Neutrophil (primary cell): ENCODE results near the gene MGMT.

Experiments
- H3K27ac ChIP-seq: fragments of 200-600 bp; sonication (generic); 2 replicates; pipeline ENCODE4 v1.5.1; 2016; ENCODE audit warnings: mild to moderate bottlenecking, moderate library complexity
- H3K27me3 ChIP-seq: fragments of 200-600 bp; sonication (generic); 2 replicates; pipeline ENCODE4 v1.6.0; 2016; ENCODE audit warnings: mild to moderate bottlenecking
- H3K36me3 ChIP-seq: fragments of 200-600 bp; sonication (generic); 2 replicates; pipeline ENCODE4 v1.5.1; 2017
- H3K4me1 ChIP-seq, 2 experiments: fragments of 200-600 bp in 1 of 2; sonication (generic) in 1 of 2; 1 replicate in 1 of 2; 2 replicates in 1 of 2; pipeline versions ENCODE4 v1.5.1 to v1.6.1; 2013 to 2016; ENCODE audit warnings: low read depth in 1 of 2, low read length in 1 of 2, mild to moderate bottlenecking in 1 of 2, moderate library complexity in 1 of 2; ENCODE audit not compliant: control insufficient read depth in 1 of 2, insufficient read depth in 1 of 2
- H3K4me3 ChIP-seq, 2 experiments: fragments of 200-600 bp in 1 of 2; sonication (generic) in 1 of 2; 1 replicate in 1 of 2; 2 replicates in 1 of 2; pipeline ENCODE4 v1.5.1; 2013 to 2016; ENCODE audit warnings: low read depth in 1 of 2, low read length in 1 of 2, mild to moderate bottlenecking in 1 of 2, moderate library complexity in 1 of 2
- H3K9me3 ChIP-seq: fragments of 200-600 bp; sonication (generic); 2 replicates; pipeline ENCODE4 v1.5.1; 2016
- CTCF ChIP-seq: fragments of 200-600 bp; sonication (generic); IDR thresholded peaks from 2 replicates; pipeline ENCODE4 v1.5.1; 2016; ENCODE audit warnings: antibody characterized with exemption

The MGMT gene

DNA sequence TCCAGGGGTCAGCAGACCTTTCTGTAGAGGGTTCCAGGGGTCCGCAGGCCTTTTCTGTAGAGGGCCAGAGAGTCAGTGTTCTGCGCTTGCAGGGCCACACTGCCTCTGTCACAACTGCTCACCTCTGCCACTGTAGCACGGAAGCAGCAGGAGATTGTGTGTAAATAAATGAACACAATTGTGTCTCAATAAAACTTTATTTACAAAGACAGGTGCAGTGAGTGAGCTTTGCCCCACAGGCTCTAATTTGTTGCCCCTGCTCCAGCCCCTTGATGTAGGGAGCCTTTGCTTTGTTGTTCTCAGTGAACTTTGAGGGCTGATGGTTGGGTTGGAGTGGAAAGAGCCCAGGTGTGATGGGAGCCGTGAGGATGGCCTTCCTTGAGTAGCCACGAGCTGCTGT, 67.8 kb downstream of the MGMT start:
- H3K9me3 ChIP-seq, result no peaks in the 10 kb centered on the region
- H3K36me3 ChIP-seq, result peaks cover 4% of the 10 kb centered on the region
- no peak for TF ChIP-seq CTCF
- H3K4me1 ChIP-seq, result peaks cover 0 to 3% of the 10 kb centered on the region in 2 experiments
- no peak overlapping the region for H3K4me3 ChIP-seq
- no peak overlapping the region for H3K27ac ChIP-seq
- H3K27me3 ChIP-seq, result no peaks in the 10 kb centered on the region

DNA sequence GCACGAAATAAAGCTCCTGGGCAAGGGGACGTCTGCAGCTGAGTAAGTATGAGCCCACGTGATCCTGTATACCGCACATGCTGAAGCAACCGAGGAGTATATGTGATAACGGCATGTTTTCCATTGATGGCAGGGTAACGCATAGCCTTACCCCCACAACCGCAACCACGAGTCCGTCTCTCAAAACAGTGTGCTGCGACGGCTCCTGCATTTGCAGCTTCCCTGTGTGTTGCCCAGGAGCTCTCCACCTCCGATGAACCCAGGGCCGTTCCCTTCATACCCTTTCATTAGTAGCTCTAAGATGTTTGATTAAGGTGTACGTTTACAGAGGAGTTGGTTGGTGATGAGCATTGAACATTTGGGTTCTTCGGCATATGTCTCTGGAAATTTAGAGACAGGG, 69.3 kb downstream of the MGMT start:
- Histone ChIP-seq H3K9me3 (no peaks in the 10 kb centered on the region), H3K36me3 (peaks cover 4% of the 10 kb centered on the region), H3K27me3 (no peaks in the 10 kb centered on the region), H3K4me1 (peaks cover 0 to 3% of the 10 kb centered on the region in 2 experiments), H3K27ac (no peak overlapping the region), H3K4me3 (no peak overlapping the region)
- no peak for TF ChIP-seq CTCF

DNA sequence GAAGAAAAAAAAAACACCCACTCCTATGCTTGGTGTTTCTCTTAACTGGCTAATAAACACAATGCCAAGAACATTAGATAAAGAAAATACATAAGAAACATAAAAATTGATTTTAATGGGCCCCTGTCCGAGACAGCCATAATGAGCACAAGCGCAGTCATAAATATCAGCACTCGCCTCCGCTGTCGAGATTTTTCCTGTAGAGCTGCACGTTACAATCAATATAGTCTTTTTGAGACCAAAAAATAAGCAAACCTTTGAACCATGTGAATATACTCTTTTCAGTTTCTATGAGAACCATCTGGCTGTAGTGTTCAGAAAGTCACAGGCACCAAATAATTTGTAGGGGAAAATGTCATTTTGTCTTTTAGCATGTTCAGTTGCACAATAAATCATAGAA, 70.1 kb downstream of the MGMT start:
- Histone ChIP-seq H3K27me3 (no peaks in the 10 kb centered on the region), H3K4me3 (no peak overlapping the region), H3K36me3 (peaks cover 4% of the 10 kb centered on the region), H3K9me3 (no peaks in the 10 kb centered on the region), H3K27ac (no peak overlapping the region), H3K4me1 (peaks cover 0 to 3% of the 10 kb centered on the region in 2 experiments)
- TF ChIP-seq CTCF, result no peak

- Histone ChIP-seq H3K36me3 (peaks cover 4% of the 10 kb centered on the region), H3K4me1 (no peaks in the 10 kb centered on the region), H3K27me3 (no peaks in the 10 kb centered on the region), H3K27ac (no peak overlapping the region), H3K9me3 (no peaks in the 10 kb centered on the region), H3K4me3 (no peak overlapping the region)
- TF ChIP-seq CTCF, result no peak
Observed at GRCh38 chr10:129538236-129538635, 71.2 kb downstream of the MGMT start.

DNA sequence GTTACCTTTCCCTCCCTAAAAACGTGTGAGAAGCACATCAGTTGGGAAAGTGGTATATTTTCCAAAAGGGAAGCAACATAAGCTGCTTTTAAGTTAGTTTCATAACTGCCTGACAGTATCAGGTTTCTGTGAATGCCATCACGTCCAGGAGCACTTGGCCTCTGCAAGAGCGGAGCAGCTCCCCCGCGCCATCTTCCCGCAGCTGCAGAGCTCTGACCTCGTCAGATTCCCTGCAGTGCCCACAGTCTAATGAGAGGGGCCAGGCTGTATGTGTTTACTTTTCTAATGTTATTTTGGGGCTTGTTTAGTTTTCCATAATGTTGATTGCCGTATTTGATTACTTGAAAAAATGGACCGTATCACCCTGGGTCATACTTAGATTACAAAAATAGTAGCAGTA, 74.2 kb downstream of the MGMT start:
- H3K36me3 ChIP-seq, result peaks cover 3% of the 10 kb centered on the region
- TF ChIP-seq CTCF, result no peak
- H3K4me3 ChIP-seq, result no peak overlapping the region
- H3K9me3 ChIP-seq, result no peaks in the 10 kb centered on the region
- no peaks in the 10 kb centered on the region for H3K4me1 ChIP-seq
- no peaks in the 10 kb centered on the region for H3K27me3 ChIP-seq
- H3K27ac ChIP-seq, result no peak overlapping the region
